Uterus (tissue), 4 donors: ENCODE results near the gene DLG1. TPM values are rescaled to one million over a fixed set of nuclear protein-coding genes. Genes with fewer than 3 reads are reported as not detected.

ENCODE experiments used
- DNase-seq, 2 donors: peaks; one replicate each; pipeline ENCODE4 v3.0.0-alpha.2; 2019 to 2020
- H3K27ac ChIP-seq, 2 donors: fragments of 200-600 bp; sonication (generic); 1 replicate in 1 of 2; 2 replicates in 1 of 2; pipeline ENCODE4 v1.5.1; 2016 to 2018
- H3K27me3 ChIP-seq, 2 donors: fragments of 200-600 bp; sonication (generic); one replicate each; pipeline ENCODE4 v1.5.1; 2018 to 2019; ENCODE audit warnings: control low read depth in 1 of 2
- H3K36me3 ChIP-seq, 2 donors: fragments of 200-600 bp; sonication (generic); one replicate each; pipeline ENCODE4 v1.5.1; 2019; ENCODE audit warnings: control low read depth in 1 of 2
- H3K4me1 ChIP-seq, 2 donors: fragments of 200-600 bp; sonication (generic); one replicate each; pipeline ENCODE4 v1.5.1; 2018 to 2019; ENCODE audit warnings: control low read depth in 1 of 2
- H3K4me3 ChIP-seq, 2 donors: fragments of 200-600 bp; sonication (generic); 1 replicate in 1 of 2; 2 replicates in 1 of 2; pipeline ENCODE4 v1.5.1; 2018 to 2019; ENCODE audit warnings: mild to moderate bottlenecking in 1 of 2
- H3K9me3 ChIP-seq, 2 donors: fragments of 200-600 bp; sonication (generic); one replicate each; pipeline ENCODE4 v1.5.1; 2019; ENCODE audit warnings: control low read depth in 1 of 2
- CTCF ChIP-seq, 4 experiments: fragments of 200-600 bp in 2 of 4; fragments of 450-650 bp in 2 of 4; sonication (generic) in 2 of 4; IDR thresholded peaks; one replicate each; pipeline ENCODE4 v1.5.1; 2016 to 2019; ENCODE audit warnings: antibody characterized with exemption in 4 of 4, mild to moderate bottlenecking in 2 of 4, moderate library complexity in 1 of 4
- POLR2A ChIP-seq, 2 donors: fragments of 450-650 bp; IDR thresholded peaks; one replicate each; pipeline ENCODE4 v1.6.1; 2016; ENCODE audit warnings: antibody characterized with exemption in 2 of 2, mild to moderate bottlenecking in 1 of 2, moderate library complexity in 1 of 2
- intact Hi-C: fragments of 100-400 bp; cut with DNase I; formaldehyde crosslinking; loops from one replicate; pipeline ENCODE4 v1.15.1; 2023; ENCODE audit warnings: low total_unique reads
- total RNA-seq, 4 donors: library from RNA; depleted of rRNA in 3 of 4; stranded (reverse); fragments of >200 nt in 3 of 4; gene quantifications; one replicate each; pipeline versions ENCODE4 v1.1.0 to v1.2.4, GENCODE V29; 2014 to 2023
- donor health status: DM: yes; HTN: yes; CAD: no.

Gene DLG1
- total RNA-seq, 4 donors from 2014 or later: 24.1 to 139 (median 82.9) TPM

GRCh38 chr3:197132916-197133530 is 165.4 kb downstream of the DLG1 start:
- H3K27me3 ChIP-seq: no peaks in the 10 kb centered on the region
- H3K27ac ChIP-seq: no peak overlapping the region
- no peaks in the 10 kb centered on the region for H3K4me1 ChIP-seq
- no peak overlapping the region for H3K4me3 ChIP-seq
- H3K36me3 ChIP-seq: no peaks in the 10 kb centered on the region
- intact Hi-C loops: no loop called here
- H3K9me3 ChIP-seq: no peaks in the 10 kb centered on the region
- TF ChIP-seq CTCF (IDR thresholded peaks at IDR 0.05): no peak
- TF ChIP-seq POLR2A (IDR thresholded peaks at IDR 0.05): no peak
- DNase-seq: no peak

GRCh38 chr3:197125636-197126035 is 172.8 kb downstream of the DLG1 start:
- TF ChIP-seq CTCF (IDR thresholded peaks at IDR 0.05): no peak
- no peak for TF ChIP-seq POLR2A (IDR thresholded peaks at IDR 0.05)
- Histone ChIP-seq H3K9me3 (no peaks in the 10 kb centered on the region), H3K27me3 (no peaks in the 10 kb centered on the region), H3K27ac (no peak overlapping the region), H3K4me3 (no peak overlapping the region), H3K4me1 (no peaks in the 10 kb centered on the region), H3K36me3 (no peaks in the 10 kb centered on the region)
- intact Hi-C loops: no loop called here
- no peak for DNase-seq

GRCh38 chr3:197124713-197125112 is 173.7 kb downstream of the DLG1 start:
- TF ChIP-seq POLR2A (IDR thresholded peaks at IDR 0.05) (no peak), CTCF (IDR thresholded peaks at IDR 0.05) (no peak)
- Histone ChIP-seq H3K27ac (no peak overlapping the region), H3K4me3 (no peak overlapping the region), H3K36me3 (no peaks in the 10 kb centered on the region), H3K9me3 (no peaks in the 10 kb centered on the region), H3K4me1 (no peaks in the 10 kb centered on the region), H3K27me3 (no peaks in the 10 kb centered on the region)
- no peak for DNase-seq
- intact Hi-C loops: no loop called here

GRCh38 chr3:197122394-197122793 is 176.0 kb downstream of the DLG1 start:
- no peak for DNase-seq
- Histone ChIP-seq H3K4me1 (no peaks in the 10 kb centered on the region), H3K36me3 (no peaks in the 10 kb centered on the region), H3K9me3 (no peaks in the 10 kb centered on the region), H3K27ac (no peak overlapping the region), H3K4me3 (no peak overlapping the region), H3K27me3 (no peaks in the 10 kb centered on the region)
- TF ChIP-seq POLR2A (IDR thresholded peaks at IDR 0.05) (no peak), CTCF (IDR thresholded peaks at IDR 0.05) (no peak)
- intact Hi-C loops: no loop called here

- H3K27ac ChIP-seq: no peak overlapping the region
- intact Hi-C loops: no loop called here
- H3K27me3 ChIP-seq: no peaks in the 10 kb centered on the region
- H3K36me3 ChIP-seq: no peaks in the 10 kb centered on the region
- TF ChIP-seq POLR2A (IDR thresholded peaks at IDR 0.05) (no peak), CTCF (IDR thresholded peaks at IDR 0.05) (no peak)
- DNase-seq: no peak
- no peaks in the 10 kb centered on the region for H3K9me3 ChIP-seq
- no peak overlapping the region for H3K4me3 ChIP-seq
- H3K4me1 ChIP-seq: no peaks in the 10 kb centered on the region
These were observed 181.3 kb downstream of the DLG1 start for GRCh38 chr3:197117114-197117513.
